Endometrial microvascular endothelial cells (primary cell): ENCODE measurements around the gene KAZN. TPM values are rescaled to one million over a fixed set of nuclear protein-coding genes. Genes with fewer than 3 reads are reported as not detected.
"Not testable (repeated sequence)": the region's sequence is repeated elsewhere in the genome, so short reads cannot be mapped to it uniquely, and the experiment has no call there.

ENCODE experiments used
- in situ Hi-C: cut with HindIII; loops from 2 replicates; pipeline ENCODE4 v1.10.0; 2017; ENCODE audit warnings: low sequenced_read_pairs, low pct_unique_long_range_greater_than_20kb; ENCODE audit errors: inconsistent ontology term
- total RNA-seq: library from RNA; depleted of rRNA; stranded (reverse); fragments of >200 nt; gene quantifications from one replicate; pipeline ENCODE4 v1.2.3, GENCODE V29; 2015; ENCODE audit errors: inconsistent ontology term

The KAZN gene
- total RNA-seq, 1 donor from 2014 or later, result 0.93 TPM

DNA sequence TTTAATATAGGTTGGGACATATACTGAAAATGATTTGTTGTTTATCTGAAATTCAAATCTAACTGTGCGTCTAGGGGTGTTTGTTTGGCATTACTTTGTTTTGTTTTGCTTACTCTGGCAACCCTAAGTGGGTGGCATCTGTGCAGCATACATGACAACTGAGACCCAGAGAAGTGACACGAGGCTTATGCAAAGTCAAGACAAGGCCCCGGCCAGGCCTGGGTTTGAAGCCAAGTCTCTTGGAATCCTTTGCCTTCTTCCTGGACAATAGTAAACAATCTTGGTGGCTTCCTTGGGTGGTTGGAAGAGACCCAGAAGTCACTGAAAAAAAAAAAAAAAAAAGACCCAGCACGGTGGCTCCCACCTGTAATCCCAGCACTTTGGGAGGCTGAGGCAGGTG is 357.5 kb downstream of the KAZN start:
- in situ Hi-C loops, result no loop called here

DNA sequence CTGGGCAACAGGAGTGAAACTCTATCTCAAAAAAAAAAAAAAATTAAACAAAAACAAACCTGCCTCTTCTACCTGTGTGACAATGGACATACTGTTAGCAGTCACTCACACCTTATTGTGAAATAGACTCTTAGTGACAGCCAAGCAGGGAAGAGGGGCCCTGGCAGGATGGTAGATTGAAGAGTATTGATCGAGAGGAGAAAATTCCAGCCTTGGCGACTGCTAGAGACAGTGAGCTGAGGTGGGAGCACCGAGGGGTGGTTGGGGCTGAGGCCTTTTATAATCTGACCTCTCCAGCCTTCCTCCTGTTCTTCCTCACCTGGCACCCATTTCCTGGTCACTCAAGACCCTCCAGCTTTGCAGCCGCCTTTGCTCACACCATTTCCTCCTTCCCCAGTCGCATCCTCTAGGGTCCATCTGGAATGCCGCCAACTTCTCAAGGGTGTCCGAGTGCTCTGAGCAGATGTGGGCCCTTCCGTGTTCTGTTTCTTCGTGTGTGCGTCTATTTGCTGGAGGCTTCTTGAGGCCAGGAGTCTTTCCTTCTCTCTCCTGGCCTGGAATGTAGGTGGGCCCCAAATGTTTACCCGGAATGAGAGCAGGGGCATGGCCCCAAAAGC is 358.2 kb downstream of the KAZN start:
- in situ Hi-C loops, result no loop called here

DNA sequence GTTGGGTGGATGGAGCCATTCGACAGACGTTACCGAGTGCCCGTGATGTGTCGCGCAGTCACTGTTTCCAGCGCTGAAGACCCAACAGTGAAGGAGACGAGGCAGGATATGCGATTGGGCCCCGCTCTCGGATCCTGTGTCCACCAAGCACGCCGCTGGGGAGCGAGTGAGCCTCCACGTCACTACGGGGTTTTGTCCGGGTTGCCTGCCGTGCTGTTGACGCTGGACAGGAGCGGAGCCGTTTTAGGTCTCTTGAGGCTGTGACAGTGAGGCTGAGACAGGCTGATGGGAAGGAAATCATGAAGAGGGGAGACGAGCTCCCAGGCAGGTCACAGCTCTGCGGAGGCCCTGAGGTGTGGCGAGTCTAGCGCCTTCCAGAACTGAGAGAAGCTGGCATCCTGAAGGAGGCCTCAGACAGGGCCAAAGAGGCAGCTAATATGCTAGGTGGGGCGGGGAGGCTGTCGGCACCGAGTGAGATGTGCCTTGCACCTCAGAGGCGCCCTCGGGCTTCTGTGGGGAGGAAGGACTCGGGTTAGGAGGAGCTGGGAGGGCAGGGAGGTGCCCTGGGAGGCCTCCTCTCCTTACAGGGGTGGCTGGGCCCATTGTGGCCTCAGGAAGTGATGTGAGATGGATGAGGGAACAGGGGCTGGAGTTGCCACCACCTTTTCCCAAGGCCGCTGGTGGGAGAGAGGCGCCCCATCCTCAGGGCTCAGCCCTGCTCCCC is 359.1 kb downstream of the KAZN start:
- in situ Hi-C loops, result no loop called here

DNA sequence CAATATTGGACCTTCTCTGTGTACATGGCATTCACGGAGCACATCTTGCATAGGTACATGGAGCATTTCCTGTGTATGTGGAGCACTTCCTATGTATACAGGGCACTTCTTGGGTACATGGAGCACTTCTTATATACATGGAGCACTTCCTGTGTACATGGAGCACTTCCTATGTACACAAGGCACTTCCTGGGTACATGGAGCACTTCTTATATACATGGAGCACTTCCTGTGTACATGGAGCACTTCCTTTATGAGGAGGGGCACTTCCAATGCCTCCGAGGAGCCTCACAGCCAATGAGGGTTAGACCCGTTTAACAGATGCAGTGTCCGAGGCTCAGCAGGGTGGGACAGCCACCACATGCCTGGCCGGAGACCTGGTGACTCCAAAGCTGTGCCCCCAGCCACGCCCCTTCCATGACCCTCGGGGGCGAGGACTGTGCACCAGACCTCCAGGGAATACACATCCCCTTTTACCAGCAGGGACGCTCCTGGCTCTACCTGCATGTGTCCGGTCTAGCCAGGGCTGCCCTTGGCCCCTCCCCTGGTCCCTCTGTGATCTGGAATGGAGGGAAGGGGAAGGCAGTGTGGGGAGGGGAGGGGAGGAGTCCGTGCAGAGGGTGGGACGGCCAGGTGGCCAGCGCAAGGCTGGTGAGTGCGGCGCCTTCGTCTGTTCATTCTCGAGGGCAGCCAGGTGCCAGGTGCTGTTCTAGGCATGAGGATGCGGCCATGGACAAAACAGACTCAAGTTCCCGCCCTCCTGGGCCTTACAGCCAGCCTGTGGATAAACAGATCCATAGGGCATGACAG is 360.0 kb downstream of the KAZN start:
- in situ Hi-C loops, result no loop called here

DNA sequence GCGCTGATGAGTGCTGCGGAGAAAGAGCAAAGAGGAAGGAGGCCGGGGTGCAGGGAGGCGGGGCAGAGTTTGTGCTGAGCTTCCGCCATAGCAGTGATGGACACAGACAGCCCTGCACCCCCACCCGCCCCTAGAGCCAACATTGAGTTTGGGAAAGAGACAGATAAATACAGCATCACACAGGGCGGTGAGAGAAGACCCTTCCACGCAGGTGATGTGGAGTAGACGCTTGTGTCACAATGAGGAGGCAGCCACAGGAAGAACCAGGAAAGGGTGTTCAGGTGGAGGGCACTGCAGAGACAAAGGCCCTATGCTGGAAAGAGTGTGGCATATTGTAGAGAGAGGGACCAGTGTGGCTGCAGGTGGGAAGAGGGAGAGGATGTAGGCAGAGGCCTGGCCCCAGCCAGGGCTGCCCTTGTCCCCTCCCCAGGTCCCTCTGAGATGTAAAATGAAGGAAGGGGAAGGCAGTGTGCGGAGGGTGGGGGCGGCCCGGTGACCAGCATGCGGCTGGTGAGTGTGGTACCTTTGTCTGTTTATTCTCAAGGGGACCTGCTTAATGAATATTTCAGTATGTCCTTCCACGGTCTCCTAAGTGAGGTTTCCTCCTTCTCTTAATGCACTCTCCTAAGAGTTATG is 360.7 kb downstream of the KAZN start:
- in situ Hi-C loops, result no loop called here

DNA sequence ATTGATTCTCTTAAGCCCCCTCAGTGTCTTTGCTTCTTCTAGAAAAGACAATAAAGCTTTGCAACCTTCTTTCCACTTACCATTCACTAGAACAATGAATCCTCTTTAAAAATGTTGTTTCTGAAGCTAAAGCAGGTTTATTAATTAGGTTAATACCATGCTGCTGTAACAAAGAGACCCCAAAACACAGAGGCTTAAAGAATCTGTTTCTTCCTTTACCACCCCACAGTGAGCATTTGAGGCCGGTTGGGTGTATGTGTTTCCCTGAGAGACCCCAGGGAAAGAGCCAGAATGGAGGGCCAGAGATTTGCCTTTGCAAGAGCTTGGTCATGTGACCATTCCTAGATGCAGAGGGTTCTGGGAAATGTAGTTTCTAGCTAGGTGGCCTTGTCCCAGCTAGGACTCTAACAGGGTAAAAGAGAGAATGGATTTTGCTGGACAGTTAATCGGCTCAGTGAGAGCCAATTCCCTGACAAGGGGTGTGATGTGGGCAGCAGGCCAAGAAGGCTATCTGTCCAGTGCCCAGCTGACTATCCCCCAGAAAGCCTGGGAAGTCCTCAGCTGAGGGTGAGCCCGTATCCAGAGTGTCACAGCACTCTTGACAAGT is 363.3 kb downstream of the KAZN start:
- in situ Hi-C loops, result no loop called here

DNA sequence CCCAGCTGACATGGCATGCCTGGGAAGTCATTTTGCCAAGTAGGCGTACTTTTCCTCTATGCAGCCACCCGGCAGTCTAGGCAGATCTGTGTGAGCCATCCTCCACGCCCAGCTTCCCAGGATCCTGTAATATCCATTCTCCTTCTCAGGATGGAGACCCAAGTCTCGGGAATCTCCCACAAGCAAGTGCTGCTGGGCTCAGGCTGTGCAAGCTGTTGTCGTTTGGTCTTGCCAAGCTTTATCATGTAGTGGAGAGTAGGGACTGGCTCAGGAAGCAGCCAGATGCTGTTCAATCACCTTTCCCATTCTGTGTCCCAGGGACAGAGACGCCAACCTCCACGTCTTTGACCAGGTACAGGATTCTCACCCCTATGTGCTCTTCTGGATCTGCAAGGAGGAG is 363.9 kb downstream of the KAZN start:
- in situ Hi-C loops, result no loop called here

DNA sequence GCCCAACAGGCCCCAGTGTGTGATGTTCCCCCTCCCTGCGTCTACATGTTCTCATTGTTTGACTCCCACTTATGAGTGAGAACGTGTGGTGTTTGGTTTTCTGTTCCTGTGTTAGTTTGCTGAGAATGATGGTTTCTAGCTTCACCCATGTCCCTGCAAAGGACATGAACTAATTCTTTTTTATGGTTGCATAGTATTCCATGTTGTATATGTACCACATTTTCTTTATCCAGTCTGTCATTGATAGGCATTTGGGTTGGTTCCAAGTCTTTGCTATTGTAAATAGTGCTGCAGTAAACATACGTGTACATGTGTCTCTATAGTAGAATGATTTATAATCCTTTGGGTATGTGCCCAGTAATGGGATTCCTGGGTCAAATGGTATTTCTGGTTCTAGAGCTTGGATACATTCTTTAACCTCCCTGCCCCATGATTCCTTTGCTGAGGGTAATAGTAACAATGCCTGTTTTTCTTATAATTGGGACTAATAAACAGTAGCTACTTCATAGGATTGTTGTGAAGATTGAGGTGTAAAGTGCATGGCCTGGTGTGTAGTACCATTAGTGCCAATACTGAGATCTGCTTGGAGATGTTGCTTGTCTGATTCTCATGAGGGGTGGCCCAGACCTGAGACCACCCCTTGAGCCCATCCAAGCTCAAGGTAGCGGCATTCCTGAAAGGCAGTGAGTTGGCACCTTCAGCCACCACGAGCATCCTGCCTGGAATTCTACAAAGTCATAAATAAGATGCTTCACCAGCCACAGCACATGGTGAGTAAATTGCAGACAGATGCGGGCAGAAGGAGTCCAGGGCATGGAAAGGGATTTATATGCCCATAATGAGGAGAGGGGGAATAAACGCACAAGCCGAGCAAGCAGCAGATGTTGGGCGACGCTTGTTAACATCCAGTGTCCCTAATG is 365.6 kb downstream of the KAZN start:
- in situ Hi-C loops, result not testable (repeated sequence)

DNA sequence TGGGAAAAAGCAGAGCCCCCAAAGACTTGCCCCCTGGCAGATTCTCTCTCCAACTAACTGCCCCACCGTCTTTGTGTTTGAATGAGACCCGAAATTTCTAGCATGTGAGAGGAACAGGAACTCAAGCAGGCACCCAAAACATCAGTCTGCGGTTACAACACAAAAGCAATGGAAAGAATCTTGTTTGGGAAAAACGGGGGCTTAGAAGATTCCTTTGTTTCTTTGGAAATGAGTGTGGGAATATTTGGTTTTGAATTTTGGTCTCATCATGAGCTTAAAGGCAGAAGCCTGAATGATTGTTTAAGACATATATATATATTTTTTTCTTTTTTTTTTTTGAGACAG is 366.2 kb downstream of the KAZN start:
- in situ Hi-C loops, result no loop called here

DNA sequence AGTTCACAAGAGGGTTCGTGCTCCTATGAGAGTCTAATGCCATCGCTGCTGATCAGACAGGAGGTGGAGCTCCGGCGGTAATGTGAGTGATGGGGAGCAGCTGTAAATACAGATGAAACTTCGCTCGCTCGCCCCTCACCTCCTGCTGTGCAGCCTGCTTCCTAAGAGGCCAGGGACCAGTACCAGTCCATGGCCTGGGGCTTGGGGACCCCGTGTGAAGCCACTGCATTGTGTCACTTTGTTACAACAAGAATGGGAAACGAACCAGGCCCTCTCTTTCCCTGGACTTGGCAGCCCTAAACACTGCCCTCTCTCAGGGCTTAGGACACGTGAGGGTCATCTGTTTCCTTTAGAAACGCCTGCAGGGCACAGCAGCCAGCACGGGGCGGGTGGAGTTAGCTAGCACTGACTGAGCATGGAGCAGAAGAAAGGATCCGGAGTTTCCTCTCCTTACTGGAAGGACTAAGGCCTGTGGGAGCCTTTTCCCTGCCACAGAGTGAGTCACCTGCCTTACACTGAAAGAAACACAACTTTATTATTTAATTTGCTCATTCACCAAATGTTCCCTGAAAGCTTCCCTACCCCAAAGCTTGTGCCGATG is 369.9 kb downstream of the KAZN start:
- in situ Hi-C loops, result no loop called here

DNA sequence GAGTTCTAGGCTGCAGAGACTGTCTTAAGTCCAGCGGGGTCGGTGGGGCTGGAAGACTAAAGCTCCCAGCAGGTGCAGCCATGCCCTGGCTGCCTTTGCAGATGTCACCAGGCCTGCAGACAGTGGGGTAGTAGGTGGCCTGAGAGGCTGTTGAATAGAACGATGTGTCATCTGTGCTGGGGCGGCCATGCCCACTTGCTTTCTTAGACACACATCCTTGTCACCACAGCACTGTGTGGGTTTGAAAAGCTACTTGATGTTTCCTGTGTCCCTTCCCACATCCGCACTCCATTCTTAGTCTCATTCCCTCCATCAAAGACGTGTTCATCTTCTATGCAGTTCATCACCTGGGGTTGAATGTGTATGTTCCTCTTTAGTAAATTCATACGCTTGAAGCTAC is 370.5 kb downstream of the KAZN start:
- in situ Hi-C loops, result no loop called here

DNA sequence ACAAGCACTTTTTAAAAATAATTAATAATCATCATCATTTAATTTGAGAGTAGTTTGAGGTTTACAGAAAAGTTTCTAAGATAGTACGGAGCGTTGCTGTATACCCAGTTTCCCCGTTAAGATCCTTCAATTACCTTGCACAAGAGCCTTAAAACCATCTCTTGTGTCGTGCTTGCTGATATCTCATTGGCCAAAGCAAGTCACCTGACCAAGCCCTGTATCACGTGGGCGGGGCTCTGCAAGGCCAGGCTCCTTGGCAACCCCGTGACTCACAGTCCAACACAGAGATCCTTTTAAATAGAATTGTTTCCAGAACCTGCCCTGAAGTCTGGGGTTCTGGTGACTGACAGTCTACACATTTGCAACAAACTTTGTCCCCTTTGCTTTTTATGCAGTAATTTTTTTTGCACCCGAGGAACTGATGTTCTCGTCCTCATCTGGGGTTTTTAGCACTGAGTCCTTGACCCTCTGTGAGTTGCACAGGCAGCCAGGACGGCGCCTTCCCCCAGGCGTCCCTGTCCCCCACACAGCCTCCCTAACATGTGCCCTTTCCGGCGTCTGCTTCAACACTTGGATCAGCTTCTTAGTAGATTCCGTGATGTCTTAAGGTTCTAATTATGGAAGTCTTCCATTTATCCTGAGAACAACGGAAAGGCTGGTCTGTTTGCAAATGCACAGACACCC is 371.8 kb downstream of the KAZN start:
- in situ Hi-C loops, result no loop called here

DNA sequence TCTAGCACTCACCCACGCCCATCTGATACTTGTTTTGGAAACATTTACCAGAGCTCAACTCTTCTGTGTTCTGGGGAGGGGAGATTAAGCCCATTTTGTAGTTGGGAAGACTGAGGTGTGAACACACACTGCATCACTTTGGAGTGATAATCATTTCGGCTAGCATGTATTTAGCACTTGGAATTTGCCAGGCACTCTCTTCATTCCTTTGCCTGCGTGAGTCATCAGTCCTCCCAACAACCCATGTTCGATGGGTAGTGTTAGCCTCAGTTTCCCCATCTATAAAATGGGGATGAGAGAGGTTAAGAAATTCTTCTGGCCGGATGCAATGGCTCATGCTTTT is 372.3 kb downstream of the KAZN start:
- in situ Hi-C loops, result no loop called here

DNA sequence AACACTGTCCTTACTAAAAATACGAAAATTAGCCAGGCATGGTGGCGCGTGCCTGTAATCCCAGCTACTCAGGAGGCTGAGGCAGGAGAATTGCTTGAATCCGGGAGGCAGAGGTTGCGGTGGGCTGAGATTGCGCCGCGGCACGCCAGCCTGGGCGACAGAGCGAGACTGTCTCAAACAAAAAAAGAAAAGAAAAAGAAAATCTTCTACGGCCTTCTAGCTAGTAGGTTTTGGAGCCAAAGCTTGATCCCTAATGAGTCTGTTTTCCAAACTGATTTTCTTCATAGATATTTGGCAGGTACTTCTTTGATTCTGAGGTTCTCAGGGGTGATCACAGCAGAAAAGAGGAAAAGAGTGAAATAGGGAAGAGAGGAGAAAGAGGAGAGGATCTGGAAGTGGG is 372.7 kb downstream of the KAZN start:
- in situ Hi-C loops, result no loop called here

DNA sequence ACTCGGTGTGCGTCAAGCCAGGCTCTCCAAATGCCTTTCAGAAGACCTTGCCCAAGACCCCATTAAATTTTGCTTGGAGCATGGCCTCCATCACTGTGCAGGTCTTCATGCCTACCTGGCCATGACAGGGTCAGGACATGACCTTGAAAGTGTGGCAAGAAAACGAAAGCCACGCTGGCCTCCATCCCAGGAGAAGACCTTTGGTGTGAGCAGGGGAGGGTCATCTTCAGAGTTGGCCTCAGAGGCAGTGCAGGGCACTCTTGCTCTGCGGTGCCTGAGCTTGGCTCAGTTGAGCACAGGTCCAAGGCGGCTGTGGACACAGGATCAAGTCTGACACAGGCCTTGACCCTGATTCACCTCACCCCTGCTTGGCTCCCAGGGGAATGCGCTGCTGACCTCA is 373.6 kb downstream of the KAZN start:
- in situ Hi-C loops, result no loop called here

DNA sequence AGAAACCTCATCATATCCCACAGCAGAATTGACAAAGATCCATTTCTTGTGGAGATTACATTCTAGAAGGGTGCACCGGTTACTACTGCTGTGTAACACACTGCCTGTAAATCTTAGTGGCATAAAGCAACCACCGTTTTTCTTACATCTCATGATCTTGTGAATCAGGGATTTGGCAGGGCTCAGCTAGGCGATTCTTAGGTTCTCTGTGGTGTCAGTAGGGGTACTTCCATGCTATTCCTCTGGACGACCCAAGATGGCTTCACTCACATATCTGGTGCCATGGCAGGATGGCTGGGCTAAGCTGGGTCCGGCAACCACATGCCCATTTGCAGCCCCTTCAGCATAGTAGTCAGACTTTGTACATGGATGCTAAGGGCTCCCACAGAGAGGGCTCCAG is 375.3 kb downstream of the KAZN start:
- in situ Hi-C loops, result no loop called here

DNA sequence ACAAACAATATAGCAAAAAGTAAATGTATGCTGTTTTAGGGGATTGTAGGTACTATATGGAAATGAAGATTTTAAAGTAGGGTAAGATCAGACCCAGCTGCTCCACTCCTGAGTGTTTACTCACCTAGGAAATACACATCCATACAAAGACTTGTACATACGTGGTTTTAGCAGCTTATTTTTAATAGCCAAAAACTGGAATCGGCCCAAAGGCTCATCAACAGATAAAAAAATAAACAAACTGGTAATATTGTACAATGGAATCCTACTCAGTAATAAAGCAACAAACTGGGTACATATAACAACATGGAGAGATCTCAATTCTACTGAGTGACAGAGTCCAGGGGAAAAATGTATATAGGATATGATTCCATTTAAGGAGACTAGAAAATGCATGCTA is 375.9 kb downstream of the KAZN start:
- in situ Hi-C loops, result no loop called here

DNA sequence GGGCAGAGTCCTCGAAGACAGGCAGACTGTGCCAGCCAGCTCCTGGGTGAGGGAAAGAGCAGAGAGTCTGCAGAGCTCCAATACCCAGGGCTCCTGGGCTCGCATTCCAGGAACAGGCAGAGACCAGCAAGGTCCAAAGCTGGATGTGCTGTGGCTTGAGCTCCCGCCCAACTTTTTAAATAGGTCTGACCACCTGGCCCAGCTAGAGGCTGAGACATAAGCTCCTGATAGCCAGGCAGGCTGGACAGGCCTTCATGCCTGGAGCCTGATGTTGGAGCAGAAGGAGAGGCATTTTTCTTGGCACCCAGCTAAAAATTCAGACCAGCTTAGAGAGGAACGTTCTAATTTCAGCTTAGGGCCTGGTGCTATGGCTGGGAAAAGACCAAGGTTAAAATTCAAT is 376.6 kb downstream of the KAZN start:
- in situ Hi-C loops, result no loop called here
